MM.1S (cell line): ENCODE data around the gene MZT1.

ENCODE experiments used
- DNase-seq: peaks from one replicate; pipeline ENCODE4 v3.0.0-alpha.2; 2015
- H2AFZ ChIP-seq: fragments of 300-600 bp; sonication (generic); 2 replicates; pipeline ENCODE4 v1.6.0; 2016; ENCODE audit warnings: antibody characterized with exemption, low read length
- H3F3A ChIP-seq: fragments of 300-600 bp; sonication (generic); 2 replicates; pipeline ENCODE4 v1.6.1; 2016; ENCODE audit warnings: mild to moderate bottlenecking, antibody characterized with exemption, low read length, moderate library complexity, mixed read lengths; ENCODE audit not compliant: insufficient read depth
- H3K27ac ChIP-seq: fragments of 300-600 bp; sonication (generic); 2 replicates; pipeline ENCODE4 v1.5.1; 2016; ENCODE audit warnings: mild to moderate bottlenecking, low read length
- H3K27me3 ChIP-seq: fragments of 300-600 bp; sonication (generic); replicated peaks from 2 replicates; pipeline ENCODE4 v1.6.0; 2016; ENCODE audit warnings: low read length; ENCODE audit not compliant: insufficient read depth
- H3K36me3 ChIP-seq: fragments of 300-600 bp; sonication (generic); replicated peaks from 2 replicates; pipeline ENCODE4 v1.6.1; 2016; ENCODE audit warnings: mild to moderate bottlenecking, low read length, mixed read lengths; ENCODE audit not compliant: insufficient read depth
- H3K4me1 ChIP-seq: fragments of 300-600 bp; sonication (generic); 2 replicates; pipeline ENCODE4 v1.6.1; 2016; ENCODE audit warnings: low read length, mixed read lengths
- H3K4me2 ChIP-seq: fragments of 300-600 bp; sonication (generic); 2 replicates; pipeline ENCODE4 v1.6.0; 2016; ENCODE audit warnings: low read depth, low read length
- H3K4me3 ChIP-seq: fragments of 300-600 bp; sonication (generic); 2 replicates; pipeline ENCODE4 v1.5.1; 2016; ENCODE audit warnings: low read length, mixed read lengths
- H3K79me2 ChIP-seq: fragments of 300-600 bp; sonication (generic); 2 replicates; pipeline ENCODE4 v1.6.1; 2016; ENCODE audit warnings: mixed run types, low read length, mixed read lengths
- H3K9ac ChIP-seq: fragments of 300-600 bp; sonication (generic); 2 replicates; pipeline ENCODE4 v1.6.1; 2016; ENCODE audit warnings: low read length, mixed read lengths
- H3K9me2 ChIP-seq: fragments of 300-600 bp; sonication (generic); replicated peaks from 2 replicates; pipeline ENCODE4 v1.6.1; 2016; ENCODE audit warnings: mild to moderate bottlenecking, low read length, mixed read lengths; ENCODE audit not compliant: insufficient read depth
- H3K9me3 ChIP-seq: fragments of 300-600 bp; sonication (generic); replicated peaks from 2 replicates; pipeline ENCODE4 v1.6.1; 2016; ENCODE audit warnings: mild to moderate bottlenecking, low read length, mixed read lengths; ENCODE audit not compliant: insufficient read depth
- H4K20me1 ChIP-seq: fragments of 300-600 bp; sonication (generic); 2 replicates; pipeline ENCODE4 v1.6.1; 2016; ENCODE audit warnings: mild to moderate bottlenecking, low read length, moderate library complexity, mixed read lengths; ENCODE audit not compliant: insufficient read depth
- CTCF ChIP-seq: fragments of 300-600 bp; sonication (generic); IDR thresholded peaks from 2 replicates; pipeline ENCODE4 v1.5.1; 2016; ENCODE audit warnings: antibody characterized with exemption, low read length, mixed read lengths
- EZH2 ChIP-seq: fragments of 300-600 bp; sonication (generic); optimal IDR thresholded peaks from 2 replicates; pipeline ENCODE3; 2017; ENCODE audit warnings: low read depth, mild to moderate bottlenecking, antibody characterized with exemption, low read length, mixed read lengths
- EZH2phosphoT487 ChIP-seq: fragments of 300-600 bp; sonication (generic); IDR thresholded peaks from 2 replicates; pipeline ENCODE4 v1.6.1; 2018; ENCODE audit warnings: antibody characterized with exemption, low read length

The MZT1 gene

GRCh38 chr13:72698164-72698563, 29.3 kb downstream of the MZT1 start:
- no peak overlapping the region for H3K4me2 ChIP-seq
- TF ChIP-seq CTCF = no peak
- TF ChIP-seq EZH2phosphoT487 = no peak
- no peak for TF ChIP-seq EZH2
- H4K20me1 ChIP-seq = no peaks in the 10 kb centered on the region
- H3K27ac ChIP-seq = no peak overlapping the region
- no peaks in the 10 kb centered on the region for H3K9me3 ChIP-seq
- DNase-seq = no peak
- no peaks in the 10 kb centered on the region for H3K27me3 ChIP-seq
- no peak overlapping the region for H3K4me3 ChIP-seq
- H3K9ac ChIP-seq = no peak overlapping the region
- no peaks in the 10 kb centered on the region for H3K79me2 ChIP-seq
- H3K36me3 ChIP-seq = no peaks in the 10 kb centered on the region
- no peaks in the 10 kb centered on the region for H3K9me2 ChIP-seq
- H3K4me1 ChIP-seq = no peaks in the 10 kb centered on the region
- H2AFZ ChIP-seq = no peak overlapping the region
- no peaks in the 10 kb centered on the region for H3F3A ChIP-seq

- no peak for TF ChIP-seq EZH2
- no peak for TF ChIP-seq EZH2phosphoT487
- peak; percentile 26; the same call in 1 of the 2 replicates for TF ChIP-seq CTCF
- H3K27me3 ChIP-seq = no peaks in the 10 kb centered on the region
- no peak overlapping the region for H3K4me3 ChIP-seq
- no peaks in the 10 kb centered on the region for H3K36me3 ChIP-seq
- no peaks in the 10 kb centered on the region for H3K9me2 ChIP-seq
- no peak overlapping the region for H2AFZ ChIP-seq
- no peaks in the 10 kb centered on the region for H3K4me1 ChIP-seq
- no peak for DNase-seq
- H3K79me2 ChIP-seq = no peaks in the 10 kb centered on the region
- no peaks in the 10 kb centered on the region for H3F3A ChIP-seq
- no peaks in the 10 kb centered on the region for H3K9me3 ChIP-seq
- no peaks in the 10 kb centered on the region for H4K20me1 ChIP-seq
- no peak overlapping the region for H3K27ac ChIP-seq
- H3K4me2 ChIP-seq = no peak overlapping the region
- H3K9ac ChIP-seq = no peak overlapping the region
Measured at GRCh38 chr13:72696579-72696978, 30.9 kb downstream of the MZT1 start.

- Histone ChIP-seq H3K9me2 (no peaks in the 10 kb centered on the region), H3K4me1 (no peaks in the 10 kb centered on the region), H3F3A (no peaks in the 10 kb centered on the region), H3K4me3 (no peak overlapping the region), H2AFZ (no peak overlapping the region), H3K36me3 (no peaks in the 10 kb centered on the region), H3K4me2 (no peak overlapping the region), H3K79me2 (no peaks in the 10 kb centered on the region), H3K9me3 (no peaks in the 10 kb centered on the region), H3K27ac (no peak overlapping the region), H4K20me1 (no peaks in the 10 kb centered on the region), H3K27me3 (no peaks in the 10 kb centered on the region), H3K9ac (no peak overlapping the region)
- TF ChIP-seq EZH2phosphoT487 (no peak), EZH2 (no peak), CTCF (no peak)
- DNase-seq = no peak
Measured at GRCh38 chr13:72694314-72694713, 33.1 kb downstream of the MZT1 start.

GRCh38 chr13:72693832-72694231, 33.6 kb downstream of the MZT1 start:
- no peak overlapping the region for H3K27ac ChIP-seq
- H3F3A ChIP-seq = no peaks in the 10 kb centered on the region
- no peaks in the 10 kb centered on the region for H3K36me3 ChIP-seq
- no peak overlapping the region for H3K4me3 ChIP-seq
- TF ChIP-seq EZH2phosphoT487 (no peak), EZH2 (no peak)
- no peaks in the 10 kb centered on the region for H4K20me1 ChIP-seq
- no peaks in the 10 kb centered on the region for H3K4me1 ChIP-seq
- H3K9me3 ChIP-seq = no peaks in the 10 kb centered on the region
- H3K9me2 ChIP-seq = no peaks in the 10 kb centered on the region
- no peaks in the 10 kb centered on the region for H3K79me2 ChIP-seq
- no peak overlapping the region for H2AFZ ChIP-seq
- no peak for DNase-seq
- H3K4me2 ChIP-seq = no peak overlapping the region
- no peak overlapping the region for H3K9ac ChIP-seq
- no peaks in the 10 kb centered on the region for H3K27me3 ChIP-seq
